Activated CD4-positive, alpha-beta memory T cell treated with anti-CD3 and anti-CD28 coated beads, Interleukin-2, amount 10 ng/mL, durations not matched to agents 7 days and 5 days (primary cell): ENCODE measurements around the gene HIVEP3. TPM values are rescaled to one million over a fixed set of nuclear protein-coding genes. Genes with fewer than 3 reads are reported as not detected.
"Not testable (repeated sequence)": the region's sequence is repeated elsewhere in the genome, so short reads cannot be mapped to it uniquely, and the experiment has no call there.

Source experiments
- CTCF ChIA-PET: fragments of 350-600 bp; sonication (Branson Sonifier 250); formaldehyde crosslinking; loops from one replicate; lab custom pipeline; 2021; ENCODE audit warnings: antibody characterized with exemption, inconsistent platforms; lab: Charles Lee
- POLR2A ChIA-PET: fragments of 350-600 bp; sonication (Branson Sonifier 250); formaldehyde crosslinking; loops from one replicate; lab custom pipeline; 2021; ENCODE audit warnings: antibody characterized with exemption; lab: Charles Lee
- DNase-seq: peaks from one replicate; pipeline ENCODE4 v3.0.0-alpha.2; 2020
- H3K27ac Mint-ChIP-seq: one replicate; pipeline ENCODE4 v1.8.0; 2021; ENCODE audit warnings: mild to moderate bottlenecking, mixed read lengths
- H3K27me3 Mint-ChIP-seq: one replicate; pipeline ENCODE4 v1.8.0; 2021; ENCODE audit warnings: mixed read lengths
- H3K36me3 Mint-ChIP-seq: one replicate; pipeline ENCODE4 v1.8.0; 2021; ENCODE audit warnings: low read depth, mixed read lengths
- H3K4me1 Mint-ChIP-seq: one replicate; pipeline ENCODE4 v1.8.0; 2021; ENCODE audit warnings: mixed read lengths
- H3K4me3 Mint-ChIP-seq: one replicate; pipeline ENCODE4 v1.8.0; 2021; ENCODE audit warnings: mild to moderate bottlenecking, mixed read lengths
- H3K9me3 Mint-ChIP-seq: one replicate; pipeline ENCODE4 v1.8.0; 2021; ENCODE audit warnings: mixed read lengths
- total RNA-seq, 2 experiments: library from RNA; stranded (reverse); gene quantifications; one replicate each; pipeline ENCODE4 v1.2.3, GENCODE V29; 2021

The HIVEP3 gene
- total RNA-seq, 2 experiments from 2014 or later = 27.8 to 28.8 TPM

DNA sequence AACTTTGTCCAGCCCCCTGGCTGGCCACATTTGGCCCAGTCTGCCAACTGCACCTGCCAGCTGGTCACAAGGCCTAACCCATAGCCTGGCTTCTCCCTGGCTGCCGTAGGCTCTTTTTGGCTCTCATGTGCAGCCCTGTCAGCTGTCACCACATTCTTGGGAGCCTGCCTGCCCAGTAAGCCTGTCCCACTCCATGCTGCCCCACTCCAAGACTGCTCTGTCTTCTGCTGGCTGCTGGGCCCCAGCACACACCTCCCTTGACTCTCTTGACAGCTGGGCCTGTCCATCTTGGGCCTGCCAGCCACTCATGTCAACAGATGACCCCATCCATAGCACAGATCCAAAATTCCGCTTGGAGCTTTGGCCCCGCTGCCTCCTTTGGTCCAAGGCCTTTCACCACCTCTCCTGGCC is 360.0 kb downstream of the HIVEP3 start:
- CTCF ChIA-PET = no interaction called here

GRCh38 chr1:41557751-41558455 is 360.8 kb downstream of the HIVEP3 start:
- Mint-ChIP-seq H3K4me3 (no peak overlapping the region), H3K36me3 (peaks cover 40% of the 10 kb centered on the region), H3K9me3 (peaks cover 16% of the 10 kb centered on the region), H3K4me1 (no peaks in the 10 kb centered on the region), H3K27ac (no peak overlapping the region), H3K27me3 (no peaks in the 10 kb centered on the region)
- DNase-seq = no peak
- ChIA-PET CTCF (no interaction called here), POLR2A (no interaction called here)

More for the DNA sequence above, 360.0 kb downstream of the HIVEP3 start:
- no peaks in the 10 kb centered on the region for H3K27me3 Mint-ChIP-seq
- peaks cover 3% of the 10 kb centered on the region for H3K4me1 Mint-ChIP-seq
- H3K36me3 Mint-ChIP-seq = peaks cover 37% of the 10 kb centered on the region
- H3K9me3 Mint-ChIP-seq = peaks cover 14% of the 10 kb centered on the region
- POLR2A ChIA-PET = no interaction called here
- no peak overlapping the region for H3K4me3 Mint-ChIP-seq
- H3K27ac Mint-ChIP-seq = no peak overlapping the region
- DNase-seq = no peak

DNA sequence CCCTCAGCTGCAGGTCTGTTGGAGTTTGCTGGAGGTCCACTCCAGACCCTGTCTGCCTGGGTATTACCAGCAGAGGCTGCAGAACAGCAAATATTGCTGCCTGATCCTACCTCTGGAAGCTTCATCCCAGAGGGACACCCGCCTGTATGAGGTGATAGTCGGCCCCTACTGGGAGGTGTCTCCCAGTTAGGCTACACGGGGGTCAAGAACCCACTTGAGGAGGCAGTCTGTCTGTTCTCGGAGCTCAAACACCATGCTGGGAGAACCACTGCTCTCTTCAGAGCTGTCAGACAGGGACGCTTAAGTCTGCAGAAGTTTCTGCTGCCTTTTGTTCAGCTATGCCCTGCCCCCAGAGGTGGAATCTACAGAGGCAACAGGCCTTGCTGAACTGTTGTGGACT is 364.0 kb downstream of the HIVEP3 start:
- H3K36me3 Mint-ChIP-seq = peaks cover 32% of the 10 kb centered on the region
- peaks cover 22% of the 10 kb centered on the region for H3K9me3 Mint-ChIP-seq
- H3K27me3 Mint-ChIP-seq, H3K4me1 Mint-ChIP-seq, POLR2A ChIA-PET, H3K4me3 Mint-ChIP-seq, CTCF ChIA-PET, H3K27ac Mint-ChIP-seq, DNase-seq: not testable (repeated sequence)

DNA sequence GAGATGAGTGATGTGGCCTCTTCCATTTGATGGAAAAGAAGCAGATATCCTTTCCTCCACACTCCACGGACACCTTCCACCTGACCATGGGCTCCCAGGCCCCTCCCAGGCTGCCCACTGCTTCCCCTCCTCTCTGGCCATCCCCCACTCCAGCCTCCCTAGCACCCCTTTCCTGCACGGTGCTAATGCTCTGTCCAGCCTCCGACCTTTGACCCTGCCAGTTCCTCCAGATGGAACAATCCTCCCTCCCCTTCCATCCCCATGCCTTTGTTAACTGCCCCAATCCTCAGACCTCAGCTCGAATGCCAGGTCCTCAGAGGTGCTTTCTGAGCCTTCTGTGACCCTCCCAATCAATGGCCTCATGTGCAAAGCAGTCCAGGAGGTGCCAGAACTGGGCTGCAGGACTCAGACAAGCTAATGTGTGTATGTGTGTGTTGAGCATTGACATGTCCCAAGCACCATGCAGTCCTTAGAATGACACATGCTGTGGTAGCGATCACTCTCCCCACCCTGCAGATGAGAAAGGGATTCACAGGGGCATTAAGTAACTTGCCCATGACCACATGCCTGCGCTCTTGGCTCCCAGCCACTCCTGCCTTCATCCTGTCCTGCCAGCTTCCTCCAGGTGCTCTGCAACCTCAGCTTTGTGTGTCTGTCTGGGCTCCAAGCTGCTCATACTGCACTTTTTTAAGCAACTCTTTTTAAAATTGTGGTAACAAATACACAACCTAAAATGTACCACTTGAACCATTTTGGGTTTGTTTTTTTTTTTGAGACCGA is 370.8 kb downstream of the HIVEP3 start:
- Mint-ChIP-seq H3K27ac (no peak overlapping the region), H3K27me3 (no peaks in the 10 kb centered on the region), H3K9me3 (peaks cover 7% of the 10 kb centered on the region), H3K4me1 (no peaks in the 10 kb centered on the region), H3K36me3 (peaks cover 26% of the 10 kb centered on the region), H3K4me3 (no peak overlapping the region)
- no peak for DNase-seq
- ChIA-PET CTCF (no interaction called here), POLR2A (no interaction called here)

DNA sequence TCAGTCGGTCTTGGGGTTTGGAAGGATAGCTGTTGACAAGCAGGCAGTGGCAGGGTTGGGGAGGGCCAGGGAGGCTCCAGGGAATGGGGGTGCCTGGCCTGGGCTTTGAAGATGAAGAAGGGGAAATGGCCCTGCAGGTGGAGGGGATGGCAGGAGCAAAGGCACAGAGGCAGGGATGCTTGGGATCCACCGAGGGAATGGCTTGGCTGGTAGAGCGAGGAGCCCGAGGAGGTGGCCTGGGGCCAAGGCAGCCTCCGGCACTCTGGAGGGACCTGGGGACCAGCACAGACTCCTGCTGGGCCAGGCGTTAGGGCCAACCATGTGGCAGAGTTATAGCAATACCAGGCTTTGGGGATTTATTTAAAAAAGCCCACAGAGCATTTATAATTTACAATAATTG is 371.4 kb downstream of the HIVEP3 start:
- peaks cover 31% of the 10 kb centered on the region for H3K36me3 Mint-ChIP-seq
- no peaks in the 10 kb centered on the region for H3K27me3 Mint-ChIP-seq
- H3K4me1 Mint-ChIP-seq = no peaks in the 10 kb centered on the region
- no peak overlapping the region for H3K4me3 Mint-ChIP-seq
- no peak overlapping the region for H3K27ac Mint-ChIP-seq
- ChIA-PET CTCF (no interaction called here), POLR2A (no interaction called here)
- no peak for DNase-seq
- H3K9me3 Mint-ChIP-seq = peaks cover 2% of the 10 kb centered on the region

DNA sequence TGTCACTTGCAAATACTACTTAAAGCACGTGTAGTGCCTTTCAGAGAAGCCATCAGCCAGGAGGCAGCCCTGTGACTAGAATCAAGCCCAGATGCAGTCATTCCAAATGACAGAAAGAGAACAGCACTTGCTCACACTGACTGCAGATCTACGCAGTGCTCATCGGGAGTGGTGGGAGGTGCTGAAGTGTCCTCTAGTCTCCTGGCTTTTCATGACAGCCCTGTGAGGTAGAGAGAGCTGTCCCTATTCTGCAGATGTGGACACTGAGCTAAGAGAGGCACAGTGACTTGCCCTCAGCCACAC is 371.9 kb downstream of the HIVEP3 start:
- Mint-ChIP-seq H3K27ac (no peak overlapping the region), H3K9me3 (peaks cover 2% of the 10 kb centered on the region), H3K4me3 (no peak overlapping the region), H3K4me1 (no peaks in the 10 kb centered on the region), H3K27me3 (no peaks in the 10 kb centered on the region), H3K36me3 (peaks cover 33% of the 10 kb centered on the region)
- no peak for DNase-seq
- POLR2A ChIA-PET = no interaction called here
- CTCF ChIA-PET = no interaction called here

- ChIA-PET POLR2A (no interaction called here), CTCF (no interaction called here)
- no peak for DNase-seq
- no peak overlapping the region for H3K27ac Mint-ChIP-seq
- H3K4me3 Mint-ChIP-seq = no peak overlapping the region
- H3K9me3 Mint-ChIP-seq = peaks cover 2% of the 10 kb centered on the region
- no peaks in the 10 kb centered on the region for H3K27me3 Mint-ChIP-seq
- peaks cover 33% of the 10 kb centered on the region for H3K36me3 Mint-ChIP-seq
- peaks cover 5% of the 10 kb centered on the region for H3K4me1 Mint-ChIP-seq
These were observed 372.5 kb downstream of the HIVEP3 start for GRCh38 chr1:41545996-41546832.

- no peak for DNase-seq
These were observed 376.4 kb downstream of the HIVEP3 start for GRCh38 chr1:41542196-41542930.

GRCh38 chr1:41541592-41541952 is 377.1 kb downstream of the HIVEP3 start:
- Mint-ChIP-seq H3K27ac (peak overlapping the region; percentile 42), H3K36me3 (peaks cover 24% of the 10 kb centered on the region), H3K9me3 (no peaks in the 10 kb centered on the region), H3K27me3 (no peaks in the 10 kb centered on the region), H3K4me3 (no peak overlapping the region), H3K4me1 (peaks cover 11% of the 10 kb centered on the region)
- ChIA-PET POLR2A (no interaction called here), CTCF (no interaction called here)
- DNase-seq = no peak

More at GRCh38 chr1:41542196-41542930, 376.4 kb downstream of the HIVEP3 start:
- no peaks in the 10 kb centered on the region for H3K9me3 Mint-ChIP-seq
- H3K36me3 Mint-ChIP-seq = peaks cover 25% of the 10 kb centered on the region
- POLR2A ChIA-PET = no interaction called here
- peaks cover 11% of the 10 kb centered on the region for H3K4me1 Mint-ChIP-seq
- H3K27ac Mint-ChIP-seq = no peak overlapping the region
- H3K27me3 Mint-ChIP-seq = no peaks in the 10 kb centered on the region
- H3K4me3 Mint-ChIP-seq = no peak overlapping the region
- CTCF ChIA-PET = no interaction called here

DNA sequence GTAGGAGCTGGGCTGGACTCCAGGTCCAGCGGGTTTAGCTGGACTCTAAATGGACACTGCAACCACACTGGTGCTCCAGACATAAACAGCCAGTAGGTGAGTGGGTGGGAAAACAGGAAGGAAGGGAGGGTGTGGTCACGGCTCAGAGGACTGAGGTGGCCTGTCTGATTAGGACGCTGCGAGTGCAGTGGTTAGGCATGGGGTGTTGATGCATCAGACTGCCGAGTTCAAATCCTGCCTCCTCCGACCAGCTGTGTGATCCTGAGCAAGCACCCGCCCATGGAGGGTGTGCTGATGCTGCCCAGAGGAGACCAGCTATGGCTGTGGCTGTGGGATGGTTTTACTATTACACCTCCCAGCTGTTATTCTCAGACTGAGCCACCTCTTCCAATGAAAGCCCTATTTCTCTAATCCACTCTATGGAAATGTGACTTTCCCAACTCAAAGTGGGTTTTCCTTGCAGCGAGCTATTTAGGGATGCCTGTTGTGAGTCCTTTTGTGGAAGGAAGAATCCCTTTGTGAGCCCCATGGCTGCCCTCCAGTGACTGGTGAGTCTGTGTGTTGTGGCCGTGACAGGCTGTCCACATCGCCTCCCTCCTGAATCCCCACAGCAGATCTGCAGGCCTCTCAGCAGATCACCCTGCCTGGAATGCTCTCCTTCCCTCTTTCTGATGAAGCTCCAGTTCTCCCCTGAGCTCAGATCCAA is 377.7 kb downstream of the HIVEP3 start:
- peaks cover 11% of the 10 kb centered on the region for H3K4me1 Mint-ChIP-seq
- no peaks in the 10 kb centered on the region for H3K27me3 Mint-ChIP-seq
- DNase-seq = no peak
- H3K27ac Mint-ChIP-seq = peak overlapping the region; percentile 42
- ChIA-PET POLR2A (no interaction called here), CTCF (interaction anchor here (0.6 kb wide), 1 partner anchor 286 kb away, joined by 3 read pairs; no protein-coding TSS in a partner anchor)
- peaks cover 21% of the 10 kb centered on the region for H3K36me3 Mint-ChIP-seq
- H3K4me3 Mint-ChIP-seq = no peak overlapping the region
- no peaks in the 10 kb centered on the region for H3K9me3 Mint-ChIP-seq

DNA sequence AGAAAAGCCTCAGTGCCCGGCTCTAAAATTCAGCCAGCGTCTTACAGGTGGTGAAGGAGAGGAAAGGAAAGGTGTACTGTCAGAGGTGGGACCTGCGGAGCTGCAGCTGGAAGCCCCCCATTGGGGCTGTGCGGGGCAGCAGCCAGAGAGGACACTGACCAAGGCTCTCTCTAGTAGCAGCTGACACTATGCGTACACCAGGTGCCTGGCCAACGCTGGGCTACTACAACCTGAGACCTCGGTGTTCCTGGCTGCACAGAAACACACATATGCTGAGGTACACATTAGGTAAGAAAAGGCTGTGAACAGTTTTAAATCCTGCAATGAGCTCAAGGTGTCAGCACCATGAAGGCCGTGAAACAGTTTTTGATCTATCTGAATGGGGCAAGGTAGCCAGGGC is 378.7 kb downstream of the HIVEP3 start:
- ChIA-PET CTCF (no interaction called here), POLR2A (no interaction called here)
- Mint-ChIP-seq H3K4me3 (no peak overlapping the region), H3K36me3 (peaks cover 20% of the 10 kb centered on the region), H3K4me1 (peaks cover 11% of the 10 kb centered on the region), H3K27ac (no peak overlapping the region), H3K9me3 (no peaks in the 10 kb centered on the region), H3K27me3 (no peaks in the 10 kb centered on the region)
- DNase-seq = no peak

- no peak for DNase-seq
- Mint-ChIP-seq H3K27me3 (no peaks in the 10 kb centered on the region), H3K4me3 (no peak overlapping the region), H3K9me3 (no peaks in the 10 kb centered on the region), H3K4me1 (peaks cover 11% of the 10 kb centered on the region), H3K27ac (no peak overlapping the region), H3K36me3 (peaks cover 20% of the 10 kb centered on the region)
- POLR2A ChIA-PET = no interaction called here
- CTCF ChIA-PET = no interaction called here
These were observed 379.3 kb downstream of the HIVEP3 start for GRCh38 chr1:41539418-41539805.
